IPS DF 4.7 (cell line): ENCODE measurements around the gene BANP.

Experiments
- DNase-seq: peaks from one replicate; pipeline ENCODE4 v3.0.0-alpha.2; 2013; ENCODE audit warnings: low spot score; ENCODE audit errors: extremely low read depth

BANP gene

GRCh38 chr16:87948735-87949070, 2.5 kb upstream of the BANP start:
- no peak for DNase-seq

DNA sequence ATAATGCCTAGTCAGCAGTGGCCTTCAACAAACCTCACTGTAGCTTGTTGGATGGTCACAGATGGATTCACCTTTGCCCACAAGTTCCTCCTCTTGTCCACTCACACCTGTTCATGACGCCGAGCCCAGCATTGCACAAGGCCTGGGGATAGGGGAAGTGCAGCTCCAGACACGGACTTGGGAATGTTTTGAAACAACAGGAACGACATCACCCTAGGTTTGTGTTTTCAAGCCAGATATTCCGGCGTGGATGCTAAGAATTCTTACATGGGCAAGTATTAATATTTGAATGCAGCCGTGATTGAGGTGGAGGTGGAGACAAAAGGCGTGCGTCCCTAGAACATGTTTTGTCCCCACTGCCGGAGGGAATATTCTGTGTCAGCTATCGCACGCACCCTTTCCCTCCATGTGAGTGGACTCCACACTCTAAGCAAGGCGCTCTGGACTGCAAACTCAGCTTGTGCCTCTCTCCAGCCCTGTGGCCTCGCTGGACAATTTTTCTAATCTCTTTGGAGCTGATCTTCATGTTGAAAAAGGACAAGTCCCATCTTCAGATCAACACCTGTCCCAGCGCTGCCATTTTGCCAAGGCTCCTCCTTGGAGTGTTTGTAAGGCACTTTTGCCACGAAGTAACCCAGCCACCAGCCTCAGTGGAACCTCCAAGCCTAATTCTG, 2.0 kb upstream of the BANP start:
- no peak for DNase-seq

DNA sequence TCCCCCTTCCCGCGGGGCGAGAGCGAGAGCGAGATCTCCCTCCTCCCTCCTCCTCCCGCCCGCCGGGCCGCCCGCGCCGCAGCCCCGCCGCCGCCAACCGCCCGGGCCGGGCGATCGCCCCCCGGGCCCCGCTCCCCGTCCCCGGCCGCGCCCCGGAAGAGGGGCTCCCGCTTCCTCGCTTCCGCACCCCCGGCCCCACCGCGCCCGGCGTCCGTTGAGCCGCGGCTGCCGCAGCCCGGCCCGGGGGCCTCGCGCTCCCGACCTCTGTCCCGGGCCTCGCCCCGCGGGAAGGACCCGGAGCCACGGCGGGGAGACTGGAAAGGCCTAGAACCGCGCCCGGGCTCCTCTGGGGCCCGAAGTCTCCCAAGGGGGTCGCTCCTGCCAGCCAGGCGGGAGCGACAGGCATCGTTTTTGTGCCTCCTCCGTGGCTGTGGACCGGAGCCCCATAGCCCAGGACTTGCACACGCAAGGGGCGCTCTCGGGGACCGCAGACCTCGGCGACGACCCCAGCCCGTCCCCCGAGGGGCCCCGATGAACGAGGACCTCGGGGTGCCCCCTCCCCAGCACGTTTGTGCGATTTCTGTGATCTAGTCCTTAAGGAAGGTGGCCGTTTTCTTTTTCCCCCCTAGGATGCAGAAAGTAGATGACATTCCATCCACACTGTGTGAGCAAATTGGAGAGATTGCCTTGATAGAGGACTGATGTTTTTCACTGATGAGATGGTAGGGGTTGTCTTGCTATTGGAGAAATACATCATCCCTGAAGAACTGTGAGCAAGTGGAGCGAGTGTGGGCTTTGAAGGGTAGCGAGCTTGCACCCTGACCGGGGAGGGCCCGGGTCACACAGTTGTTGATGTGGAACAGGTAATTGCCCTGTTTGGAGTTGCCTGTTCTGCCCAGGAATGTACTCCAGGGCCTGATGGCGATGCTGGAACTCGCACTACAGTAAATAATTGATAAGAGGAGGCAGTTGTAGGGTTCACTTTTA, 611 bp downstream of the BANP start:
- no peak for DNase-seq

DNA sequence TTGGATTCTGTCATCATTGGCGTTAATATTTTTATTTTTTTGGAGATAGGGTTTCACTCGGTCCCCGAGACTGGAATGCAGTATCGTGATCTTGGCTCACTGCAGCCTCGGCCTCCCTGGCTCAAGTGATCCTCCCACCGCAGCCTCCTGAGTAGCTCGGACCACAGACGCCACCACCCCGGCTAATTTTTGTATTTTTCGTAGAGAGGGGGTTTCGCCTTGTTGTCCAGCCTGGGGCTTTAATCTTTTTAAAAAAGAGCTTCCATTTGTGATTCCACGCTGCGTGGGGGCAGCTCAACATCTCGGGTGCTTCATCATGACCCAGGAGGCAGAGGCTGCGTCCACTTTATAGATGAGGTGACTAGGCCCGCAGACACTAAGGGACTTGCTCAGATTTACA, 1.5 kb downstream of the BANP start:
- DNase-seq = no peak

GRCh38 chr16:87953308-87954215, 2.3 kb downstream of the BANP start:
- DNase-seq = no peak

DNA sequence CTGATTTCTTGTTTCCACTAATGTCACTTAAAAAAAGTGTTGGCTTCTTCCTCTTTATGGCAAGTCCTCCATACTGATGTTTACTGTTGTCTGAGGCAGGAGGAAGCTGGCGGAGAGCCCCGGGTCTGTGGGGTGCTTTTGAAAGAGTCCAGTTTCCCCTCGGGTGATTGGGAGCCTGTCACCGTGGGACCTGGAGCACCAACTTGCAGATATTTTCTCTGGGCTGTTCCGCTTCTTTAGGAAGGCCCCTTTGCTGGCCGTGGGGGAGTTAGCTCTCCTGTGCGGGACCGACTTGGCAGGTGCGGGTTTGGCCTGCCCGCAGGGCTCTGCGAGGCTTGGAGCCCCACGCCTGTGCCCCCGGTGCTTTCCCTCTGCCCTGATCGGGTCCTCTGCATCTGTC, 3.1 kb downstream of the BANP start:
- no peak for DNase-seq

GRCh38 chr16:87954826-87955225, 3.6 kb downstream of the BANP start:
- no peak for DNase-seq

- DNase-seq = no peak
Observed at GRCh38 chr16:87955302-87956097, 4.3 kb downstream of the BANP start.

GRCh38 chr16:87956098-87956364, 4.8 kb downstream of the BANP start:
- no peak for DNase-seq

GRCh38 chr16:87956365-87957231, 5.4 kb downstream of the BANP start:
- no peak for DNase-seq

DNA sequence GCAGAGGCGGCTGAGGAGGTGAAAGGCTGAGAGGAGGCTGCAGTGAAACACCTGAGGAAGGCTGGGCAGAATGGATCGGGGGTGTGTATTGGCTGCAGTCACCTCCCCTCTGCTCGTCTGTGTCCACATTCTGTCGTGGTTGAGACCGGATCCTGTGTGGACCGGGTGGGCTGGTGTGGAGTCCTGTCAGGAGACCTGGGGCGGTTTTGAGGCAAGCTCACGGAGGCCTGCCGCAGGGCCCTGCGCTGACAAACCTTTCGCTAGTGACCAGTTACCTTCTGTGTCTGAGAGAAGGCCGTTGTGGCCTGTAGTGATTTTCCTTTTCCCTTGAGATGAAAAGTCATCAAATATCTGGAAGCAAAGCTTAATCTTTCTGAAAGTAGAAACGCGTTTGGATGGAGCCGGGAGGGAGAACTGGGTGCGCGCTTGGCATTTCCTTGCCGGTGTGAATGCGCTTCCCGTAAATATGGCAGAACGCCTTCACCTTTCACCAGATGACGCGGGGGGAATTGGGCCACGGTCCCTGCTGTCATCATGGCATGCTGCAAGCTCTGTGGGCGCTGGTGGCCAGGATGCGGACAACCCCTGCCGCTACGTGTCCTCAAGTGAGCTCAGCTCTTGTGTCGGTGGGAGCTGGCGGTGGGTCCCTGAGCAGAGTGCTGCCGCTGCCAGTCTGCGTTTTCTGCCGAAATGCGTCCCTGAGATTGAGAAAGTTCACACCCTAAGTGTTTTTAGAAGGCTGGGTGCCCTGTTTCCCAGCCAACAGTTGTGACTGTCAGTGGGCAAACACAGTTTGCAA, 6.3 kb downstream of the BANP start:
- DNase-seq = no peak

DNA sequence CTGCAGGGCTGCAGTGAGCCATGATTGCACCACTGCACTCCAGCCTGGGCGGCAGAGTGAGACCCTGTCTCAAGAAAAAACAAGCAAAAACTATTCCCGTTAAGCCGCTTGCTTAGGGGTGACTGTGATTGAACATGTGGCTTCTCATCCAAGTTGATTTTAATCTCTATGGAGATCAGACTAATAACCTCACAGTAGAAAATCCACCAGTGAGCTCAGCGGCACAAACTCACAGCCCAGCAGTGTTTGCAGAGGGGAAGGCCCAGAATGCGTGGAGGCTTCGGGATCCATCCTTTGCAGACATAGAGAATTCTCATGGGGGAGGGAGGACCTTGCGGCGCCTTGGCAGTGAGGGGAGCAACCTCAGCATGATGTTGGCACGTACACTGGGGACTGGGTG, 7.4 kb downstream of the BANP start:
- no peak for DNase-seq

DNA sequence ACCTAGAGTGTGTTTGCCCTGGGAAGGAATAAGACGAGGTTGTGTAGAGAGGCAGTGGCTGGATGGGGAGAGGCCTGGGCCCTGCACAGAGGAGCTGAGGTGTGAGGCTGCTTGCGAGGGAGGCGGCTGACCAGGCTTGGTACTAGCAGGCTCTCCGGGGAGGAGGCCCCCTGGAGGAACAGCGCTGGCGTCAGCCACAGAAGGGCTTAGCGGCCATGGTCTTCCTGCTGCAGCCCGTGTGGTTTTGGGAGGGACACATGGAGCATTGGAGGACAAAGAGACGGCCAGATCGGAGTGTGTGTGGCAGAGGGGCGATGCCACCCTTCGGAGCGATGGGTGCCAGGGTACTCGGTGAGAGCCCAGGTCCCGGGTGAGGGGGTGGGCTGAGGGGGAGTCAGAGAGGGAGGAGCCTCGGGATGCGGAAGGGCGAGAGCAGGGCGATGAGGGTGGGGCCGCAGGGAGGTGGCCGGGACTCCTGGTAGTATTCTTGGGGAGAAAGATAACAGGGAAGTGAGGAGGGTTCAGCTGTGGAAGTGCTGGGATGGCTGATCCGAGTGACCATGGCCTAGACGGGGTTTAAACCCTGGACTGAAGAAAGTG, 8.3 kb downstream of the BANP start:
- no peak for DNase-seq

GRCh38 chr16:87960296-87960695, 9.1 kb downstream of the BANP start:
- no peak for DNase-seq

- no peak for DNase-seq
Observed at GRCh38 chr16:87960852-87961251, 9.6 kb downstream of the BANP start.

DNA sequence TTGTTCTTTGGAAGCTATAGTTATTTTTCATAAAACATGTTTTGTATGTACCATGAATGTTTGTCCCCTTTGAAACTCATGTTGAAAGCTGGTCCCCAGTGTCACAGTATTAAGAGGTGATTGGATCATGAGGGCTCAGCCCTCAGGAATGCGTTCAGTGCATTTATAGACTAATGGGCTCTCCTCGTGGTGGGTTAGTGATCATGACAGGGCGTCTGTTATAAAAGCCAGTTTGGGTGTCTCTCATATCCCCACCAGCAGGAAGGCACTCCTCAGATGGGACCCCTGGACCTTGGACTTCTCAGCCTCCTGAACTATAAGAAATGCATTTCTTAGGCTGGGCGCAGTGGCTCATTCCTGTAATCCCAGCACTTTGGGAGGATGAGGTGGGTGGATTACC, 10.4 kb downstream of the BANP start:
- no peak for DNase-seq

DNA sequence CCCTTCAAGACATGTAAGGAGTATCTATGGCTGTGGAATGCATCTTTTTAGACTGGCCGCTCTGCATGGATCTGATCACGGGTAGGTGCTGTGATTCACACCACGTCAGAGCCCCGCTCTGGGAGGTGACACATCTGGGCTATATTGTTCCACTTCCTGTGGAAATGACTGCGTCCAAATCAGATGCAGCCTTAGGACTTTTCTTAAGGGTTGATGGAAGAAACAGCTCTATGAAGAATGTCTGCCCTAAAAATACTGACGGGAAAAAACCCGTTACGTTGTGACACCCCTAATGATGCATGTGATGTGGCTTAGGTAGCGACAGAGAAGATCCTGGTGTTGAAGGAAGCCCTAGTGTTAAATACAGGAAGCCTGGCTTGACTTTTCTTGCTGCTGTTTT, 12.2 kb downstream of the BANP start:
- no peak for DNase-seq

- DNase-seq = no peak
Observed at GRCh38 chr16:87964049-87964659, 12.9 kb downstream of the BANP start.

DNA sequence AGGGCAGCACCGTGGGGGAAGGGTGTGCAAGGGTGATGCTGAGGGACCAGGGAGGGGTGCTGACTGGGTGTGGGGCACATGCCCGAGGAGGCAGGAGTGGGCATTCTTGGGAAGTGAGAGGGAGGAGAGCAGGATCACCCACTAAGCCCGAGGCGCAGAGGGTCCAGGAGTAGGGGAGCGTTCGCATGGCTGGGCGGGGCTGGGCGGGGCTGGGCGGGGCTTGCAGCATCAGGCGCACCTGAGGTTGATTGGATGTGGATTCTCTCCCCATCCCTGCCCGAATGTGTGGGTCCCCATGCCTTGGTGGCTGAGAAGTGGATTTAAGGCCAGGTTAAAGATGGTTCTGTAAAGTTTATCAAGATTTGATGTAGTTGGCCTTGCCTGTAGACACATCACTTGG, 14.2 kb downstream of the BANP start:
- no peak for DNase-seq
